Calu3 (cell line): Measurements from ENCODE around the gene ANKRD12. TPM values are rescaled to one million over a fixed set of nuclear protein-coding genes. Genes with fewer than 3 reads are reported as not detected.
"Not testable (repeated sequence)": the region's sequence is repeated elsewhere in the genome, so short reads cannot be mapped to it uniquely, and the experiment has no call there.

ENCODE experiments used
- BruUV-seq: library from RNA; stranded (reverse); fragments of 400-500 nt; replicated peaks from 2 replicates; lab custom pipeline; 2021; lab: Mats Ljungman, UMichigan
- CTCF ChIA-PET: fragments of 300-600 bp; sonication (Branson Sonifier 250); formaldehyde crosslinking; loops from one replicate; lab custom pipeline; 2022; ENCODE audit warnings: antibody characterized with exemption; lab: Charles Lee
- DNase-seq: peaks from one replicate; pipeline ENCODE4 v3.0.0; 2022
- H3K27ac Mint-ChIP-seq: one replicate; pipeline ENCODE4 v1.8.0; 2022; ENCODE audit warnings: mixed read lengths; ENCODE audit not compliant: unreplicated experiment
- H3K27me3 Mint-ChIP-seq: one replicate; pipeline ENCODE4 v1.8.0; 2022; ENCODE audit warnings: mixed read lengths; ENCODE audit not compliant: unreplicated experiment
- H3K36me3 Mint-ChIP-seq: one replicate; pipeline ENCODE4 v1.8.0; 2022; ENCODE audit warnings: mild to moderate bottlenecking, moderate library complexity, mixed read lengths; ENCODE audit not compliant: insufficient read depth, unreplicated experiment
- H3K4me1 Mint-ChIP-seq: one replicate; pipeline ENCODE4 v1.8.0; 2022; ENCODE audit warnings: mild to moderate bottlenecking, low read depth, mixed read lengths; ENCODE audit not compliant: unreplicated experiment
- H3K4me3 Mint-ChIP-seq: one replicate; pipeline ENCODE4 v1.8.0; 2022; ENCODE audit warnings: mild to moderate bottlenecking, low read depth, moderate library complexity, mixed read lengths; ENCODE audit not compliant: unreplicated experiment
- H3K9me3 Mint-ChIP-seq: one replicate; pipeline ENCODE4 v1.8.0; 2022; ENCODE audit warnings: low read depth, mixed read lengths; ENCODE audit not compliant: unreplicated experiment
- CTCF ChIP-seq: fragments of 200-600 bp; IDR thresholded peaks from one replicate; pipeline ENCODE4 v1.8.0; 2022; ENCODE audit warnings: antibody characterized with exemption; ENCODE audit not compliant: unreplicated experiment
- intact Hi-C: fragments of 100-400 bp; cut with micrococcal nuclease; formaldehyde crosslinking; loops from one replicate; pipeline ENCODE4 v1.10.0; 2022; ENCODE audit not compliant: unreplicated experiment
- total RNA-seq: library from RNA; stranded (reverse); gene quantifications from 2 replicates; pipeline ENCODE4 v1.2.3, GENCODE V29; 2022

ANKRD12 gene
- total RNA-seq, 1 experiment from 2014 or later, result 40.7 TPM

- BruUV-seq, result no TSS peak
- DNase-seq, result no peak
- no peak overlapping the region for H3K4me3 Mint-ChIP-seq
- no peaks in the 10 kb centered on the region for H3K27me3 Mint-ChIP-seq
- peaks cover 6% of the 10 kb centered on the region for H3K36me3 Mint-ChIP-seq
- no peak for TF ChIP-seq CTCF
- intact Hi-C loops, result no loop called here
- H3K27ac Mint-ChIP-seq, result no peak overlapping the region
- CTCF ChIA-PET, result no interaction called here
- H3K4me1 Mint-ChIP-seq, result no peaks in the 10 kb centered on the region
- no peaks in the 10 kb centered on the region for H3K9me3 Mint-ChIP-seq
Observed at GRCh38 chr18:9249254-9249653, 112.7 kb downstream of the ANKRD12 start.

DNA sequence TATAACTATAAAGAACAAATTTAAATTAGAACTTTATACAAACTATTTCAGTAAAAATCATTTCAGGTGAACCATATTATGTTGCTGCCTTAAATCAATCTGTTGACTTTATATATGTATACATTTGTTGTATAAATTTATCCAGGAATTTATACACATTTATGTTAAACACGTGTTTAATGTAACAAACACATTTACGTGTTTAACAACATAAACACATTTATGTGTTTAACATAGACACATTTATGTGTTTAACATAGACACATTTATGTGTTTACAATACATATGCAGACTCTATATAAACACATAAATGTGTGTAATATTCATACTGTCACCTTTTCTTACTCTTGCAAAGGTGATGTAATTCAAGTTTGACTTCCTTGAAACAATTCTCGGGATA, 122.6 kb downstream of the ANKRD12 start:
- Mint-ChIP-seq H3K4me3 (no peak overlapping the region), H3K27me3 (no peaks in the 10 kb centered on the region), H3K9me3 (no peaks in the 10 kb centered on the region), H3K36me3 (peaks cover 17% of the 10 kb centered on the region), H3K4me1 (no peaks in the 10 kb centered on the region), H3K27ac (no peak overlapping the region)
- no peak for DNase-seq
- BruUV-seq, result no TSS peak
- CTCF ChIA-PET, result no interaction called here
- intact Hi-C loops, result no loop called here
- TF ChIP-seq CTCF, result no peak

DNA sequence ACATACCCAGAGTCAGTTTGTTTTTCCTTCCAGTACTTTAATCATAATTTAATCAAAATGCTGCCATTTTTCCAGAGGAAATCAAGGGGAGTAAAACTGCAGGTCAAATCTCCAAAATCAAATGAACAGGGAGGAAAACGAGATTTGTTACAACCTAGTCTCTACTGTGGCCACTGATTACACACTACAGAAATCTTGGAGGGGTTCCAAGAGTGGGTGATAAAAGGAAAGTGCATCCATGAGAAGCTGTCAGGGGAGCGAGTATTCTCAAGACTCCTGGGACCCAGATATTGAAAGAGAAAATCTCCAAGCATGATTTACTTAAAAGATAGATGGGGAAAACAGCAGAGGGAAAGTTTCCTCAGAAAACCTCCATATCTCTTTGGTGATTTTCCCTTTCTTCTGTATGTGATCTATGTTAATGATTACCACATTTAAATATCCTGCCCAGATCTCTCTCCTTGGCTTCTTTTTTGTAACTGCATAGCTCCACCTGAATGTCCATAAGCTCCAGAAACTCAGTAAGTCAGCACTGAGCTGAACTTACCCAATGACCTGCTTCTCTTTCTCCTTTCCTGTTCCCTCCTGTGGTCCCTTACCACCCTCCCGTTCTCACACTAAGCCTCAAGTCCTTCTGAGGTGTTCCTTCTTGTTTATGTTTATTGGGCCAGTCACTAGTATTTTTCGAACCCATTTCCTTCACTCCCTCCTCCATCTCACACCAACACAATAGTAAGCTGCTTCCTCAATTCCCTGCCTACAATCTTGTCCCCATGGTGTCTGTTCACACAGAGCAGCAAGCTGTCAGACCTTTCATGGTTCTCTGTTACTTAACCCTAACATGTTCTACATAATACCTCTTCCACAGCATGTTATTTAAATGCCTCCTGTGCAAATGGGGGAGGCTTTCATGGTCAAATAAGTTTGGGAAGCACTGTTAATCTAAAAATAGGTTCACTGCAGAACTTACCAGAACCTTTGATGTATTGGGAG, 124.1 kb downstream of the ANKRD12 start:
- no TSS peak for BruUV-seq
- no peak for DNase-seq
- peaks cover 6% of the 10 kb centered on the region for H3K36me3 Mint-ChIP-seq
- TF ChIP-seq CTCF, result no peak
- no peaks in the 10 kb centered on the region for H3K9me3 Mint-ChIP-seq
- H3K4me1 Mint-ChIP-seq, result no peaks in the 10 kb centered on the region
- CTCF ChIA-PET, result interaction anchor here (0.6 kb wide), 1 partner anchor 721 kb away, joined by 3 read pairs; no protein-coding TSS in a partner anchor
- H3K27me3 Mint-ChIP-seq, result no peaks in the 10 kb centered on the region
- intact Hi-C loops, result no loop called here
- H3K4me3 Mint-ChIP-seq, result no peak overlapping the region
- H3K27ac Mint-ChIP-seq, result no peak overlapping the region

DNA sequence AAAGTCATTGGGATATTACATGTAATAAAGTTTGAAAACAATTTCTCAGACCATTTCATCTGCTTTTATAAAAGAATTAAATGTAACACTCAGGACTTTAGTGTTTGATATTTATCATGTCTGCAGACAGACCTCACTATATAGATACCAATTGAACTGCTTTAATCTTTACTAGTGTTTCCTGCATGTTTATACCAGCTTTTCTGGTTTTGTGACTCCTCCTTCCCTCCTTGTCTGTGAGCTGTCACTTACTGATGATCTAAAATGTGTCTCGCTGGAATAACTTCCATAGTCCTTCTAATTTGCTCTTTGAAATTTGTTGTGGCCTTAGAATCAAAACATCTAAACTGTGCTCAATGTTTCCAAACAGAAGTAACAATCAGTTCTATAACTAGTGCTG, 126.7 kb downstream of the ANKRD12 start:
- no TSS peak for BruUV-seq
- Mint-ChIP-seq H3K4me3 (no peak overlapping the region), H3K27ac (no peak overlapping the region), H3K4me1 (no peaks in the 10 kb centered on the region), H3K36me3 (peaks cover 6% of the 10 kb centered on the region), H3K9me3 (peaks cover 3% of the 10 kb centered on the region), H3K27me3 (no peaks in the 10 kb centered on the region)
- CTCF ChIA-PET, result no interaction called here
- DNase-seq, result no peak
- no peak for TF ChIP-seq CTCF
- intact Hi-C loops, result no loop called here

- H3K4me1 Mint-ChIP-seq, intact Hi-C loops, DNase-seq, CTCF ChIA-PET, H3K9me3 Mint-ChIP-seq, H3K27me3 Mint-ChIP-seq, H3K36me3 Mint-ChIP-seq, H3K4me3 Mint-ChIP-seq, BruUV-seq, H3K27ac Mint-ChIP-seq: not testable (repeated sequence)
Observed at GRCh38 chr18:9264797-9265196, 128.2 kb downstream of the ANKRD12 start.
